GM18873 (cell line): ENCODE measurements around the gene CDCP2.

Experiments used
- ATAC-seq: cut with Tn5 transposase; IDR thresholded peaks from one replicate; pipeline ENCODE4 v1.9.1; 2021; ENCODE audit warnings: mild to moderate bottlenecking, moderate library complexity, moderate number of reproducible peaks; ENCODE audit not compliant: unreplicated experiment, low FRiP score

CDCP2 gene

GRCh38 chr1:54137534-54138061, 15.2 kb downstream of the CDCP2 start:
- no peak for ATAC-seq

GRCh38 chr1:54136963-54137533, 15.8 kb downstream of the CDCP2 start:
- ATAC-seq: no peak

GRCh38 chr1:54136269-54136896, 16.4 kb downstream of the CDCP2 start:
- no peak for ATAC-seq

- no peak for ATAC-seq
Measured at GRCh38 chr1:54135436-54136120, 17.2 kb downstream of the CDCP2 start.

- ATAC-seq: no peak
Measured at GRCh38 chr1:54134295-54134694, 18.5 kb downstream of the CDCP2 start.

GRCh38 chr1:54132495-54132894, 20.3 kb downstream of the CDCP2 start:
- no peak for ATAC-seq

GRCh38 chr1:54131419-54131818, 21.4 kb downstream of the CDCP2 start:
- ATAC-seq: no peak

- no peak for ATAC-seq
Measured at GRCh38 chr1:54129858-54130257, 22.9 kb downstream of the CDCP2 start.

GRCh38 chr1:54127594-54128300, 25.1 kb downstream of the CDCP2 start:
- ATAC-seq: no peak

- ATAC-seq: no peak
Measured at GRCh38 chr1:54126271-54126815, 26.5 kb downstream of the CDCP2 start.

- no peak for ATAC-seq
Measured at GRCh38 chr1:54125386-54126070, 27.3 kb downstream of the CDCP2 start.

GRCh38 chr1:54124906-54125305, 27.9 kb downstream of the CDCP2 start:
- no peak for ATAC-seq

- no peak for ATAC-seq
Measured at GRCh38 chr1:54124472-54124871, 28.3 kb downstream of the CDCP2 start.

- no peak for ATAC-seq
Measured at GRCh38 chr1:54122992-54123391, 29.8 kb downstream of the CDCP2 start.

GRCh38 chr1:54122135-54122751, 30.6 kb downstream of the CDCP2 start:
- no peak for ATAC-seq

- no peak for ATAC-seq
Measured at GRCh38 chr1:54121482-54122134, 31.2 kb downstream of the CDCP2 start.

GRCh38 chr1:54120698-54121481, 31.9 kb downstream of the CDCP2 start:
- ATAC-seq: no peak

GRCh38 chr1:54120018-54120697, 32.6 kb downstream of the CDCP2 start:
- ATAC-seq: no peak
